NCI-H1694 (cell line): ENCODE measurements around the gene RASL11A.
"Not testable (repeated sequence)": the region's sequence is repeated elsewhere in the genome, so short reads cannot be mapped to it uniquely, and the experiment has no call there.

Experiments
- DNase-seq: peaks from one replicate; lab custom pipeline; 2025; lab: John Stamatoyannopoulos, UW

Gene RASL11A

GRCh38 chr13:27269114-27269665, 1.4 kb upstream of the RASL11A start:
- no peak for DNase-seq

- DNase-seq, result no peak
Measured at GRCh38 chr13:27271570-27272096, 1.0 kb downstream of the RASL11A start.

- no peak for DNase-seq
Measured at GRCh38 chr13:27273658-27274425, 3.2 kb downstream of the RASL11A start.

GRCh38 chr13:27274631-27275030, 4.0 kb downstream of the RASL11A start:
- no peak for DNase-seq

- DNase-seq, result no peak
Measured at GRCh38 chr13:27276188-27276587, 5.6 kb downstream of the RASL11A start.

GRCh38 chr13:27279506-27279905, 8.9 kb downstream of the RASL11A start:
- DNase-seq, result no peak

GRCh38 chr13:27280009-27280656, 9.5 kb downstream of the RASL11A start:
- no peak for DNase-seq

GRCh38 chr13:27280841-27281240, 10.2 kb downstream of the RASL11A start:
- DNase-seq, result no peak

GRCh38 chr13:27281420-27281819, 10.8 kb downstream of the RASL11A start:
- DNase-seq, result no peak

- DNase-seq, result no peak
Measured at GRCh38 chr13:27283906-27284493, 13.4 kb downstream of the RASL11A start.

- DNase-seq, result no peak
Measured at GRCh38 chr13:27288392-27288791, 17.8 kb downstream of the RASL11A start.

GRCh38 chr13:27289011-27289665, 18.5 kb downstream of the RASL11A start:
- DNase-seq, result no peak

- no peak for DNase-seq
Measured at GRCh38 chr13:27290715-27291114, 20.1 kb downstream of the RASL11A start.

GRCh38 chr13:27291967-27292366, 21.3 kb downstream of the RASL11A start:
- DNase-seq, result not testable (repeated sequence)

GRCh38 chr13:27293076-27293691, 22.6 kb downstream of the RASL11A start:
- DNase-seq, result no peak

- no peak for DNase-seq
Measured at GRCh38 chr13:27293873-27294515, 23.4 kb downstream of the RASL11A start.

- DNase-seq, result no peak
Measured at GRCh38 chr13:27295096-27295495, 24.5 kb downstream of the RASL11A start.

- DNase-seq, result no peak
Measured at GRCh38 chr13:27295660-27296059, 25.0 kb downstream of the RASL11A start.

GRCh38 chr13:27296496-27296895, 25.9 kb downstream of the RASL11A start:
- no peak for DNase-seq

GRCh38 chr13:27298849-27299248, 28.2 kb downstream of the RASL11A start:
- DNase-seq, result no peak

GRCh38 chr13:27300406-27300805, 29.8 kb downstream of the RASL11A start:
- DNase-seq, result not testable (repeated sequence)
